NCI-H2029 (cell line): ENCODE data around the gene DARS2.
"Not testable (repeated sequence)": the region's sequence is repeated elsewhere in the genome, so short reads cannot be mapped to it uniquely, and the experiment has no call there.

ENCODE experiments used
- DNase-seq: peaks from one replicate; lab custom pipeline; 2025; lab: John Stamatoyannopoulos, UW

The DARS2 gene, protein sequence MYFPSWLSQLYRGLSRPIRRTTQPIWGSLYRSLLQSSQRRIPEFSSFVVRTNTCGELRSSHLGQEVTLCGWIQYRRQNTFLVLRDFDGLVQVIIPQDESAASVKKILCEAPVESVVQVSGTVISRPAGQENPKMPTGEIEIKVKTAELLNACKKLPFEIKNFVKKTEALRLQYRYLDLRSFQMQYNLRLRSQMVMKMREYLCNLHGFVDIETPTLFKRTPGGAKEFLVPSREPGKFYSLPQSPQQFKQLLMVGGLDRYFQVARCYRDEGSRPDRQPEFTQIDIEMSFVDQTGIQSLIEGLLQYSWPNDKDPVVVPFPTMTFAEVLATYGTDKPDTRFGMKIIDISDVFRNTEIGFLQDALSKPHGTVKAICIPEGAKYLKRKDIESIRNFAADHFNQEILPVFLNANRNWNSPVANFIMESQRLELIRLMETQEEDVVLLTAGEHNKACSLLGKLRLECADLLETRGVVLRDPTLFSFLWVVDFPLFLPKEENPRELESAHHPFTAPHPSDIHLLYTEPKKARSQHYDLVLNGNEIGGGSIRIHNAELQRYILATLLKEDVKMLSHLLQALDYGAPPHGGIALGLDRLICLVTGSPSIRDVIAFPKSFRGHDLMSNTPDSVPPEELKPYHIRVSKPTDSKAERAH

DNA sequence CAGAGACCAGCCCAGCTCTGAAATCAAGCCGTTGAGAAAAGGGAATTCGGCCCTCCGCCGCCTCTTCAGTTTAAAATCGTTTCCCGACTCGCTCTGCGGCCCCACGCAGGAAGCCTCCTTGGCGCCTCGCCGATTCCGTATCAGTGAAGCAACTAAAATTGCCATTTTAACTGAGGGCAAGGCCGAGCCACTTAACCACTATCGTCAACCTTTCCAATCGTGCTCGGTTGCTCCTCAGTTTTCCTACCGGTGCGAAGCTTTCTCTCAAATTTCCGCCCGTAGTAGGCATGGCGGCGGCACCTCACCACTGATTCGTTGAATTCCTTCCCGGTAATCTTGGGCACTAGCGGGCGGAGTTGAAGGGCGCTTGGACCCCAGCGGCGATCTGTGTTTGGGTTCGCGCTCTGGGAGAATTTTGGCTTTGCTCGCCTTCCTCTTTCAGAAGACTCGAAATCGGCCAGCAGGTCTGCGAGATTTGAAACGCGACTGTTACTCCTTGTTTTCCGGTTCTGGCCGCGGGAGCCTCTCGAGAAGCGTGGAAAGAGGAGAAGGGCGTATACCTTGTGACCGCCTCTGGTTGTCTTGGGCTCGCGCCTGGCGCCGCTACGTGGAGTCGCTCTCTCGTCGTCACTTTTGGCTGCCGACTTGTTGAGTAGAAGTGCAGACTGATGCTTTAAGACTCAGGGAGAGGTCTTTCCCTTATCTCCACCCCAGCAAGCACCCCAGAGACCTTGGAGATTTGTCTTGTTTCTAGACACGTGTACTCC, at the start of gene DARS2, which contains the start of gene CENPL:
DARS2 (plus strand) TSS at position 359 of the 767 bp plus-strand sequence. CDS start 557 bp downstream, outside the sequence.
CENPL (minus strand) TSS at position 569 of the 767 bp plus-strand sequence. CDS start 13,584 bp downstream, outside the sequence.
- peak; percentile 96 for DNase-seq

DNA sequence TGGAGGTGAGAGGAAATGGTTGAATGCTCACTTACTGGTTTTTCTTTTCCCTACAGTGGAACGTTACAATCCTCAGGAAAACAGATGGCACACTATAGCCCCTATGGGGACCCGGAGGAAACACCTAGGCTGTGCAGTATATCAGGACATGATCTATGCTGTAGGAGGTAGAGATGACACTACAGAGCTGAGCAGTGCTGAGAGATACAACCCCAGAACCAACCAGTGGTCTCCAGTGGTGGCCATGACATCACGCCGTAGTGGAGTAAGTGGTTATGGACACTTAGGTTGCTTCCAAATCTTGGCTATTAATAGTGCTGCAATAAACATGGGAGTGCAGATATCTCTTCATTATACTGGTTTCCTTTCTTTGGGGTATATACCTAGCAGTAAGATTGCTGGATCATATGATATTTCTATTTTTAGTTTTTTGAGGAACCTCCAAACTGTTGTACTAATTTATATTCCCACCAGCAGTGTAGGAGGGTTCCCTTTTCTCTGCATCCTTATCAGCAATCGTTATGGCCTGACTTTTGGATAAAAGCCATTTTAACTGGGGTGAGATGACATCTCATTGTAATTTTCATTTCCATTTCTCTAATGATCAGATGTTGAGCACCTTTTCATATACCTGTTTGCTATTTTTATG, 48.8 kb upstream of the DARS2 start:
- no peak for DNase-seq

DNA sequence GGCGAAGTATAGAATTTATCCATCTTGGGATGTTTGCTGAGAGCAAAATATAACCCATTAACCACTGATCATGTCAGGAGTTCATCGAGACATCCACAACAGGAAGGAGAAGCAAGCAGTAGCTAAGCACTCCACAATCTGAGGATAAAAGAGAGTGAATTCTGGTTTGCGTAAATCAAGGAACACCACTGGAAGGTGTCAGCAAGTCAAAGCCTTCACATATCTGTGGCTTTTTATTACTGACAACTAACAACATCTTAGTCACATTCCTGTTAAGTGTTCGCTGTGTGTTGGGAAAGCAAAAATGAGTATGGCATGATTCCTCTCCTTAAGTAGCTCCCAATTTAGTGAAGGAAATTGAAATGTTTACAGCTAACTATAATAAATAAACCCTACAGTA, 44.5 kb upstream of the DARS2 start:
- DNase-seq: no peak

DNA sequence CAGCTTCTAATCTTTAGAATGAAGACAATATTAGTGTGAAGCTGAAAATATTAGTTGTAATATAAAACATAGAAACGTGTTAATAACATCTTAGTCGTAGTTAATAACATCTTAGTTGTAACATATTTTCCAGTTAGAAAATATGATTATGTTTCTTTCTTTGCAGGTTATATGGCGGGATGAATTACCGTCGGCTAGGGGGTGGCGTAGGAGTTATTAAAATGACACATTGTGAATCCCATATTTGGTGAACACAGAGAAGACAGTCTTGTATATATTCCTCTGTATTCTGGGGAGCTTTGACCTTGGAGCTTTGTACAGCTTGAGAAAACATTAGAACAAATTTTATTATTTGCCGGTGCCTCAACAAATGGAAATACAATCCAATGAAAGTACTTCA, 39.5 kb upstream of the DARS2 start:
- no peak for DNase-seq

DNA sequence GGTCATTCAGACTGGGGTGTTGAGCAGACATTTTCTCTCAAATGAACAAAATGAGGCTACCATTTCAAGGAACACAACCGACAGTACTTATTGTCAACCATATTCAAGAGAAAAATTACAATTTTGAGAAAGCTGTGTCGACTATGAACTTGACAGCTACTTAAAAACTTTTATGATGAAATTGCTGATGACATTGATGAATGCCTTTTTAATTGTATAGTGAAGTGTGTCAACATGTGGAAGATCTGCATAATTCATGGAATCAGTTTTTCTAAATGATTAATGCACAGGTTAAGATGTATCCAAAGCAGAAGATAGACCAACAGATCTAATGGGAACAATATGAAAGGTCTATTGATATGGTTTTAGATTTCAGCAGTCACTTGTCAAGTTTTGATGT, 34.6 kb upstream of the DARS2 start:
- DNase-seq: no peak

DNA sequence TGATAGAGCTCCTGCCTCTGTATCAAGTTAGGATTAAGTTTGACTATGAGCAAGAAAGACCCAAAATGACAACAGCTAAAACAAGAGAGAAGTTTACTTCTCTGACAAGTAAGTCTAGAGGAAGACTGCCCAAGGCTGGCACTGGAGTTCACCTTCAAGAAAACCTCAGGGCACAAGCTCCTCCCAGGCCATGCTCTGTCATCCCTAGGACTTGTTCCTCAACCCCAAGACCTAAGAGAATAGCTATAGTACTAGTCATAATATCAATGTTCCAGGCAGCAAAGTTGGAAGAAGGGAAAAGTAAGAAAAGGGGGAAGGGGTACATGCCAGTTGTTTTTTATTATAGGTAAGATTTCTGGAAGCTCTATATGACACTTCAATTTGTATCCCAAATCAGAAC, 26.4 kb upstream of the DARS2 start:
- no peak for DNase-seq

DNA sequence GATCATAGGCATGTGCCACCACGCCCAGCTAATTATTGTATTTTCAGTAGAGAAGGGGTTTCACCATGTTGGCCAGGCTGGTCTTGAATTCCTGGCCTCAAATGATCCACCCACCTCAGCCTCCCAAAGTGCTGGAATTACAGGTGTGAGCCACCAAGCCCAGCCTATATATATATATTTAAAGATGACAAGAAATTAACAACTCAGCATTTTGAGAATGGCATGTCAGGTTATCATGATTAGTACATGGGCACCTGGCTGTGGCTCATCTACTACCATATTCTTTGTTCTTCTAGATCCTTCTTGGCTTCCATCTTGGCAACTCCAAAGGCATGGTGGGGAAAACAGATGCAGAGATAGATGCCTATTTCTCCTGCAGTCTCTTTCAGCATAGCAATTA, 24.5 kb upstream of the DARS2 start:
- not testable (repeated sequence) for DNase-seq

DNA sequence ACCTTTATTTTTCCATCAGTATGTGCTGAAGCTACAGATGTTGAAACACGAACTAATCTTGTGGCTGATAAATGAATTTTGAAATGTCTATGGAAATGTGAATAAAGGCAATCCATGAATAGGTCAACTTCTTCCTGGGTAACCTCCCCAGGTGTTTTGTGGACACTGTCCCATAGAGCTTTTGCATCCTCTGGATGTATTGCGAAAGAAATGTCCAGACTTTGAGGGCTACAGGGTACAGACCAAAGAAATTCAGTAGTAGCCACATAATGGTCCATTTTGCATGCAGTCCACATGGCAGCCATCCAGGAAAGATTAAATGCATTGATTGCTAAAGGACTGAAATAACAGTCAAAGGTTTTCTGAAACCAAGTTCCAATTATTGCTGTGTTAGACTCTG, 21.5 kb upstream of the DARS2 start:
- DNase-seq: no peak

DNA sequence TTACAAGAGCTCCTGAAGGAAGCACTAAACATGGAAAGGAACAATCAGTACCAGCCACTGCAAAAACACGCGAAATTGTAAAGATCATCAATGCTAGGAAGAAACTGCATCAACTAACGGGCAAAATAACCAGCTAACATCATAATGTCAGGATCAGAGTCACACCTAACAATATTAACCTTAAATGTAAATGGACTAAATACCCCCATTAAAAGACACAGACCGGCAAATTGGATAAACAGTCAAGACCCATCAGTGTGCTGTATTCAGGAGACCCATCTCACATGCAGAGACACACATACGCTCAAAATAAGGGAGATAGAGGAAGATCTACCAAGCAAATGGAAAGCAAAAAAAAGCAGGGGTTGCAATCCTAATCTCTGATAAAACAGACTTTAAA, 10.8 kb upstream of the DARS2 start:
- not testable (repeated sequence) for DNase-seq

DNA sequence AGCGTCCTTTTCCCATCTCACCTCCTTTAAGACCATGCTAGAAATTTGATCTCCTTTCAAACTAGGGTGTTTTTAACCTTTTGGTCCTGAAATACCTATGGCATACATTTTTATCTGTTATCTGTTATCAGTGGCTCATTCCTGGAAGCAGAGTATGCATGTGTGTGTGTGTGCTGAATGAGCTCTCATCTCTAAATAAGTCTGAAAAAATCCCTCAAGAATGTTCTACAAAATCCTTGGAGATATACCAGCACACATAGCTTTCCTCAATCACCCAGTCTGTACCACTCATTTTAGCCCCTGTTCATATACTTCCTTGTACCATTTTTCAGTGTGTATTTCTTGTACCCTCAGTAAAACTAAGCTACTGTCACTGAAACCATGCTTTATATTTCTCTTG, 6.0 kb upstream of the DARS2 start:
- no peak for DNase-seq

DNA sequence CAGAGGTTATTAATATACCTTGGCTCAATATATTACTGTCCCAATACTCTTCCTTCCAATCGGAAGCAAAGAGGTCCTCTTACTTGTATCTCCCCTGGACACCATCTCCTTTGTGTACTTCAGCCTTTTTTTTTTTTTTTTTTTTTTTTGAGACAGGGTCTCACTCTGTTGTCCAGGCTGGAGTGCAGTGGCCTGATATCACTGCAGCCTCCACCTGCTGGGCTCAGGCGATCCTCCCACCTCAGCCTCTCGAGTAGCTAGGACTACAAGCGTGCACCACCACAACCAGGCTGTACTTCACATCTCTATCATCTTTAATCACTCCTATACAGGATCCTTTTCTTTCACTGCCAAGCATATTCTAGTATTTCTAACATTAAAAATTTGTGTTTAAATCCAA, 2.8 kb upstream of the DARS2 start:
- DNase-seq: no peak

DNA sequence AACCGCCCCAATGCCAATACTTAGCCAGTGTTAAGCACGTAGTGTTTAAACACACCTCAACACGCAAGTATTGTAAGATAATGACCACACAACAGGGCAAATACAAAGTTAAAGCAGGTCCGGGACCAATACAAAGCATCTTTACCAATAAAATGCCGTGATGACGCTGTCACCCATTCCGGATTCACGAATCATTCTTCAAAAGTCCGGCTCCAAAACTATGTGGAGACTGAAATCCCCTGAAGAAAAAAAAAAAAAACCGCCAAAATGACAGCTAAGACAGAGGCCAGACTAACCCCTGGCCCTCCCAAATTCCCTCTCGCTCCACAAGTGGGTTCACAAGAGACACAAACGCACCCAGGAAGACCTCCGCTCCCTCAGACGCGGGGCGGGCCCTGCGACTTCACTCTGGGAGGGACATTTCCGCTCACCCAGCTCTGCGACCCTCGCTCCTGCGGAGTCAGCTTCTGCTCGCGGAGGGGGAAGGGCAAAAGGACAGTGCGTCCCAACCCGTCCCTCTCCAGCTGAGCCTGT, 625 bp upstream of the DARS2 start:
- no peak for DNase-seq

DNA sequence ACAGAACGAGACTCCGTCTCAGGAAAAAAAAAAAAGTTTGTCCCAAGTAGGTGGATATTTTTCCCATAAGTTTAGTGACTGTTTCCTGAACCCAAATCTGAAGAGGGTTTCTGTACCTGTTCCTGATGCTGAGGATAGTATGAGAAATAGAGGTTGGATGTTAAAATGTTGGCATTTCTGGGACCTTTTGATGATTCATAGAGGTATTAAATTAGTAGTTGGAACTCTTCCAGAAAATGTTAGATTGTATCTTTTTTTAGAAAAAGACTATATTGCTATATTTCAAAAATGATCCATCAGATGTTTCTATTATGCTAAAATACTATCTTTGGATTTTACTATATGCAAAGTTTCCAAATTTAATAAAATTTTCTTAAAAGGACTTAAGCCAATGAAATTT, 3.1 kb downstream of the DARS2 start:
- no peak for DNase-seq

DNA sequence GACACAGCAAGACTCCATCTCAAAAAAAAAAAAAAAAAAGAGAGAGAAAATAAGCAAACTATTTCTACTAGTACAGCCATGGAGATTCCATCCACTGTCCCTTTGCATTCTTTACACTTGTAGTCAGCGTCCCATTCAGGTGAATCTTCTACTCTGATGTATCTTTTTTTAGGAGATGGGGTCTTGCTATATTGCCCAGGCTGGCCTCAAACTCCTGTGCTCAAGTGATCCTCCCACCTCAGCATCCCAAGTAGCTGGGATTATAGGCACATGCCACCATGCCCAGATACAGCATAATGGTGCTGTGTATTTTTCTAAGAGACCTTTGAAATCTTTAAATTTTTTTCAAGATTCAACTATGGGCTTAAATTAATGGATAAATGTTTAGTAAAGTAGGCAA, 8.3 kb downstream of the DARS2 start:
- DNase-seq: no peak

DNA sequence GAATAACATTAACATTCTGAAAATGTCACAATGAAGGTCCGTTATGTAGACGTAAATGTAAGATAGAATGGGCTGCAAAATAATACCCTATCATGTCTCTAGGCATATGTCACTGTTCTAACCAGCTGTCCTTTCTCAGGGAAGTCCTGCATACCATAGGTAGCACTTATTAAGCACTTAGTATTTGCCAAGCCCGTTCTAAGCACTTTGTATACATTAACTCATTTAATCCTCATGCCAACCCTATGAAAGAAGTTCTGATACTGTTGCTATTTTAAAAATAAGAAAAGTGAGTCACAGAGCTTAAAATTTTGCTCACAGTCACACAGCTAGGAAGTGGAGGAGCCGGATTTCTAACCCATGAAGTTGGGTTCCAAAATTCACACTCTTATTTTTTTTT, 27.6 kb downstream of the DARS2 start:
- no peak for DNase-seq

DNA sequence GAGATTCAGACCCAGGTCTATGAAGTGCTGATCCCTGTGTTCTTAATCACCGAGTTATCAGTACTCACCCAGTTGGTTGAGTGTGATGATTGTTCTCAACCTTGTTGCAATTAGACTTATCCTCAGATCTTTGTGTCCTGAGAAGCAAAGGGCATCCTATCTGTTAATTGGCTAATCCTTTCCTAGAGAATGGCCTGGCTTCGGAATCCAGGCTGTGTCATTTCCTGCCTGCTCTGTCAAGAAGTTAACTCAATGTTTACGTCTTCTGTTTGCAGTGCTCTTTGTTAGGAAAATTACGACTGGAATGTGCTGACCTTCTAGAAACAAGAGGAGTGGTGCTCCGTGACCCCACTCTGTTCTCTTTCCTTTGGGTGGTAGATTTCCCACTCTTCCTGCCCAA, 28.6 kb downstream of the DARS2 start:
- DNase-seq: no peak

DNA sequence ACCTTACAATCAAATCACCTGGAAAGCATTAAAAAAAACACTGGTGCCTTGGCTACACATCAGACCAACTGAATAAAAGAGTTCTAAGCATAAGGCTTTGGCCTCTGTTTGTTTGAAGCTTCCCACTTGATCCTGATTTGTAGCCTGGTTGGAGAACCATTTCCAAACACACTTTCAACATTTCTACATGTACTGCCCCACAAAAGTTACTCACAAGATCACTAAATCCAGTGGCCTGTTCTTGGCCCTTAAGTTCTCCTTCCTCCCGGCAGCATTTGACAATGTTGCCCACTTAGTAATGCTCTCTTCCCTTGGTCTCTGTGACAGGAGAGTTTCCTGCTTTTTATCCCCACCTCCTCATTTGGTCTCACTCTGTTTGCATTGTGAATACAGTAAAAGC, 31.5 kb downstream of the DARS2 start:
- DNase-seq: no peak

DNA sequence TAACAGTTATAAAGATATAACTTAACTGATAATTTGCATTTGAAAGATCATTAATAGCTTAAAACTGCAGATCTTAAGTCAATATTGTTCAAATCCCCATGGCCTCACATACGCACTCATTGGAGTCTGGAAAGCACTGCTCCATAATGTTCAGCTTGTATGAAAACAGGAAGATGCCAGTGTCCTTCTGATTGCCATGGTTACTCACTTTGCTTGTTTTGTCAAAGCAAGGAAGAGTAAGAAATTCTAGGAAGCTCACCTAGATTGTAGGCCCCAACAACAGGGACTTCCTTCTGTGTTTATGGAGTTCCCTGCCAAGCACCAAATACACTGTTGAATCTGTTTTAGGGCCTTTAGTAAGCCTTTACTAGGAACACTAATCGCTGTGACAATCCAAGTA, 32.4 kb downstream of the DARS2 start:
- DNase-seq: no peak

DNA sequence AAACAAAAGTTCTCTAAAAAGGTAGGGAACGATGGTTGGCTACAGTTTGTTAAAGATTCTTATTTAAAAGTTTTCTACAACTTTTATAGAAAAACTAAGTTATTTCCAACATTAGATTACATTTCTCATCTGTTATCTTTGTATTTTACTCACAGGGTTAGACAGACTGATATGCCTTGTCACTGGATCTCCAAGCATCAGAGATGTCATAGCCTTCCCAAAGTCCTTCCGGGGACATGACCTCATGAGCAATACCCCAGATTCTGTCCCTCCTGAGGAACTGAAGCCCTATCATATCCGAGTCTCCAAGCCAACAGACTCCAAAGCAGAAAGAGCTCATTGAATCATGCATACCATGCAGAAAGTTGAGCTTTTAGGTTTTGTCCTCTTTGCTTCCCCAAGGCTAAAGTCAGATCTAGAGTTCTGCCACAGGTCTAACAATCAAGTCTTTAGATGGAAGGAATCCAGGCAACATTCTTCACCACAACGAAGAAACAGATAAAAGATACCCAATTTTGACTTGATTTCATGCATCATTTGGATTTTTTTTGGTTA, 33.0 kb downstream of the DARS2 start:
- DNase-seq: no peak

DNA sequence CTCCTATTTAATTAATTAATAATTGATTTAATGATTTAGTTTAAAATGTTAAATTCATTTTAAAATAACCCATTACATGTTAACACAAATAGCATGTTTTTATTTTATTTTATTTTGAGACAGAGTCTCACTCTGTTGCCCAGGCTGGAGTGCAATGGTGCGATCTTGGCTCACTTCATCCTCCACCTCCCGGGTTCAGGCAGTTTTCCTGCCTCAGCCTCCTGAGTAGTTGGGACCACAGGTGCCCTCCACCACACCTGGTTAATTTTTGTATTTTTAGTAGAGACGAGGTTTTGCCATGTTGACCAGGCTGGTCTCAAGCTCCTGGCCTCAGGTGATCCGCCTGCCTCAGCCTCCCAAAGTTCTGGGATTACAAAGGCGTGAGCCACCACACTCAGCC, 35.1 kb downstream of the DARS2 start:
- not testable (repeated sequence) for DNase-seq

DNA sequence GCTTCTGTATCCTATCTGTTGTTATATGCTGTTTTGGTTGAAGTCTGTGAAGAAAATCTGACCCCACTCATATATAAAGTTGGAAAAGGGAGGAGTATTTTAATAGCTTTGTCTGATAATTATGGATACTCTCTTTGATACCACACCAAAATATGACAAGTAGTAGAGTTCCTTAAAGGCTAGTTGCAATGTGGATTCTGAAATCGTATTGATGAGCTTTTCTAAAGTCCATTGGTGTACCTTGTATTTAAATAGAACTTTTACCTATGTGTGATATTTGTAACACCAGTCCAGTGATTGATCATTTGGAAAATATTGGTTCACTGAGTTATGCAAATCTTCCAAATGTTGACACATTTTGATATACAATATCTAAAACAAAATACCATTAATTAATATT, 35.6 kb downstream of the DARS2 start:
- DNase-seq: no peak

DNA sequence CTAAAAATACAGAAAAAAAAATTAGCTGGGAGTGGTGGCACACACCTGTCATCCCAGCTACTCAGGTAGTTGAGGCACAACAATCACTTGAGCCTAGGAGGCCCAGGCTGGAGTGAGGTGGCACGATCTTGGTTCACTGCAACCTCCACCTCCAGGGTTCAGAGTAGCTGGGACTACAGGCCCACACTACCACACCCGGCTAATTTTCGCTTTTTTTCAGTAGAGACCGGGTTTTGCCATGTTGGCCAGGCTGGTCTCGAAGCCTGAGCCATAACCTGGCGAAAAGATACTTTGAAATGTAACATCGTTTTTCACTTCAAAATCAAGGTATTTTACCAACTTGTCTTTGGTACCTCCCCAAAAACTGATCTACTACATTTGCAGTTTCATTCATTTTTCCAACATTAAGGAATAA, 37.3 kb downstream of the DARS2 start:
- DNase-seq: no peak
